Germinal center (tissue), 1 donor: ENCODE results near the gene NPAS2.

ENCODE experiments used
- DNase-seq: peaks from one replicate; pipeline ENCODE4 v3.0.0; 2012; ENCODE audit warnings: mixed read lengths, low spot score

The NPAS2 gene

GRCh38 chr2:100944617-100945432 lies 124.9 kb downstream of the NPAS2 start:
- no peak for DNase-seq

GRCh38 chr2:100945433-100945740 lies 125.4 kb downstream of the NPAS2 start:
- DNase-seq = no peak

GRCh38 chr2:100945930-100946607 lies 126.1 kb downstream of the NPAS2 start:
- no peak for DNase-seq

- DNase-seq = no peak
Observed at GRCh38 chr2:100948942-100949811, 129.2 kb downstream of the NPAS2 start.

- no peak for DNase-seq
Observed at GRCh38 chr2:100952512-100952911, 132.6 kb downstream of the NPAS2 start.

- no peak for DNase-seq
Observed at GRCh38 chr2:100953406-100954043, 133.6 kb downstream of the NPAS2 start.

GRCh38 chr2:100954044-100954420 lies 134.1 kb downstream of the NPAS2 start:
- DNase-seq = no peak

- DNase-seq = no peak
Observed at GRCh38 chr2:100955226-100955625, 135.3 kb downstream of the NPAS2 start.

- DNase-seq = no peak
Observed at GRCh38 chr2:100956081-100956480, 136.1 kb downstream of the NPAS2 start.

- no peak for DNase-seq
Observed at GRCh38 chr2:100957996-100958653, 138.2 kb downstream of the NPAS2 start.

- no peak for DNase-seq
Observed at GRCh38 chr2:100959225-100959880, 139.4 kb downstream of the NPAS2 start.

- no peak for DNase-seq
Observed at GRCh38 chr2:100960688-100961087, 140.7 kb downstream of the NPAS2 start.

GRCh38 chr2:100962366-100963025 lies 142.6 kb downstream of the NPAS2 start:
- no peak for DNase-seq

GRCh38 chr2:100963026-100963375 lies 143.1 kb downstream of the NPAS2 start:
- DNase-seq = no peak

- no peak for DNase-seq
Observed at GRCh38 chr2:100964222-100964621, 144.3 kb downstream of the NPAS2 start.

GRCh38 chr2:100964681-100965169 lies 144.8 kb downstream of the NPAS2 start:
- DNase-seq = no peak

GRCh38 chr2:100965596-100965995 lies 145.7 kb downstream of the NPAS2 start:
- DNase-seq = no peak

GRCh38 chr2:100967716-100968115 lies 147.8 kb downstream of the NPAS2 start:
- DNase-seq = no peak

GRCh38 chr2:100968146-100969145 lies 148.5 kb downstream of the NPAS2 start:
- no peak for DNase-seq
